Measurements from ENCODE around the gene ELL3. TPM values are rescaled to one million over a fixed set of nuclear protein-coding genes. Genes with fewer than 3 reads are reported as not detected.

The ELL3 gene
- polyA plus RNA-seq, 1 donor from 2014 or later = 2.2 TPM

GRCh38 chr15:43799209-43799944 lies 22.6 kb upstream of the ELL3 start:
- Histone ChIP-seq H3K4me2 (ENCODE audit: low read length) (no peak overlapping the region), H3F3A (ENCODE audit: insufficient read depth, low read length, poor library complexity, severe bottlenecking) (no peaks in the 10 kb centered on the region), H2AFZ (ENCODE audit: low read depth, low read length) (no peak overlapping the region), H3K4me3 (ENCODE audit: low read length) (no peak overlapping the region), H3K79me2 (replicated peaks; ENCODE audit: insufficient read depth, low read length) (peaks cover 8% of the 10 kb centered on the region), H3K27ac (ENCODE audit: low read length) (peak overlapping the region; percentile 82), H3K9me2 (ENCODE audit: insufficient read depth, low read length) (no peaks in the 10 kb centered on the region), H3K9ac (ENCODE audit: low read length) (no peak overlapping the region), H4K20me1 (ENCODE audit: insufficient read depth) (no peaks in the 10 kb centered on the region), H3K36me3 (ENCODE audit: insufficient read depth, low read length) (peaks cover 7% of the 10 kb centered on the region), H3K27me3 (ENCODE audit: insufficient read depth, low read depth, low read length) (no peaks in the 10 kb centered on the region), H3K9me3 (ENCODE audit: low read length) (no peaks in the 10 kb centered on the region)
- TF ChIP-seq CTCF (IDR thresholded peaks at IDR 0.05; ENCODE audit: poor library complexity, severe bottlenecking) = no peak

- Histone ChIP-seq H3K9me3 (ENCODE audit: low read length) (no peaks in the 10 kb centered on the region), H3K9me2 (ENCODE audit: insufficient read depth, low read length) (no peaks in the 10 kb centered on the region), H3K27ac (ENCODE audit: low read length) (no peak overlapping the region), H3K9ac (ENCODE audit: low read length) (no peak overlapping the region), H3F3A (ENCODE audit: insufficient read depth, low read length, poor library complexity, severe bottlenecking) (no peaks in the 10 kb centered on the region), H3K4me3 (ENCODE audit: low read length) (no peak overlapping the region), H3K79me2 (replicated peaks; ENCODE audit: insufficient read depth, low read length) (peaks cover 16% of the 10 kb centered on the region), H3K27me3 (ENCODE audit: insufficient read depth, low read depth, low read length) (no peaks in the 10 kb centered on the region), H3K4me2 (ENCODE audit: low read length) (no peak overlapping the region), H2AFZ (ENCODE audit: low read depth, low read length) (no peak overlapping the region), H4K20me1 (ENCODE audit: insufficient read depth) (no peaks in the 10 kb centered on the region), H3K36me3 (ENCODE audit: insufficient read depth, low read length) (peaks cover 10% of the 10 kb centered on the region)
- TF ChIP-seq EZH2 (IDR thresholded peaks at IDR 0.05; ENCODE audit: borderline replicate concordance, insufficient read depth, low read length, poor library complexity, severe bottlenecking) (no peak), CTCF (IDR thresholded peaks at IDR 0.05; ENCODE audit: poor library complexity, severe bottlenecking) (no peak), MXI1 (conservative IDR thresholded peaks at IDR 0.05; ENCODE audit: poor library complexity, severe bottlenecking) (no peak), TAF1 (IDR thresholded peaks at IDR 0.05; ENCODE audit: low read depth) (no peak), POLR2AphosphoS5 (IDR thresholded peaks at IDR 0.05) (no peak), RAD21 (conservative IDR thresholded peaks at IDR 0.05) (no peak), REST (IDR thresholded peaks at IDR 0.05; ENCODE audit: borderline replicate concordance) (no peak), SMC3 (conservative IDR thresholded peaks at IDR 0.05; ENCODE audit: poor library complexity) (no peak), EP300 (conservative IDR thresholded peaks at IDR 0.05; ENCODE audit: poor library complexity, severe bottlenecking) (no peak)
Measured at GRCh38 chr15:43796566-43796965, 19.8 kb upstream of the ELL3 start.
